ENCODE measurements around the gene DPCD. TPM values are rescaled to one million over a fixed set of nuclear protein-coding genes. Genes with fewer than 3 reads are reported as not detected.

DPCD gene
- total RNA-seq, 1 donor from 2014 or later: 1.3 TPM

GRCh38 chr10:101565370-101565900, 22.7 kb upstream of the DPCD start:
- Histone ChIP-seq H3K27ac (no peak overlapping the region), H3K4me3 (no peak overlapping the region), H3K27me3 (peaks cover 12% of the 10 kb centered on the region), H3K9me3 (no peaks in the 10 kb centered on the region), H3K4me1 (peaks cover 0 to 16% of the 10 kb centered on the region in 2 donors), H3K36me3 (no peaks in the 10 kb centered on the region)
- TF ChIP-seq CTCF (IDR thresholded peaks at IDR 0.05): no peak
- peak in 1 of 2 donors; percentile 16 for DNase-seq (ENCODE audit: low spot score in 2 of 2)
- intact Hi-C loops (cut with DNase I): loop anchor here (10.0 kb wide), 1 partner anchor 291 kb away; no protein-coding TSS in a partner anchor

- no peak for DNase-seq (ENCODE audit: low spot score in 2 of 2)
- H3K36me3 ChIP-seq: no peaks in the 10 kb centered on the region
- intact Hi-C loops (cut with DNase I): loop anchor here (10.0 kb wide), 1 partner anchor 291 kb away; no protein-coding TSS in a partner anchor
- peaks cover 0 to 17% of the 10 kb centered on the region in 2 donors for H3K4me1 ChIP-seq
- TF ChIP-seq CTCF (IDR thresholded peaks at IDR 0.05): no peak
- H3K4me3 ChIP-seq: no peak overlapping the region
- no peaks in the 10 kb centered on the region for H3K9me3 ChIP-seq
- H3K27me3 ChIP-seq: peaks cover 12% of the 10 kb centered on the region
- no peak overlapping the region for H3K27ac ChIP-seq
These were observed 22.2 kb upstream of the DPCD start for GRCh38 chr10:101565936-101566332.

GRCh38 chr10:101566333-101567164, 21.6 kb upstream of the DPCD start:
- no peak overlapping the region for H3K27ac ChIP-seq
- H3K4me3 ChIP-seq: peak overlapping the region in 1 of 2 donors; percentile 49
- peak in 1 of 2 donors; percentile 60 for DNase-seq (ENCODE audit: low spot score in 2 of 2)
- no peaks in the 10 kb centered on the region for H3K36me3 ChIP-seq
- H3K4me1 ChIP-seq: peaks cover 0 to 17% of the 10 kb centered on the region in 2 donors
- no peaks in the 10 kb centered on the region for H3K9me3 ChIP-seq
- no peak for TF ChIP-seq CTCF (IDR thresholded peaks at IDR 0.05)
- intact Hi-C loops (cut with DNase I): loop anchor here (10.0 kb wide), 1 partner anchor 292 kb away; no protein-coding TSS in a partner anchor
- peaks cover 12% of the 10 kb centered on the region for H3K27me3 ChIP-seq

GRCh38 chr10:101567165-101568006, 20.7 kb upstream of the DPCD start:
- peaks cover 12% of the 10 kb centered on the region for H3K27me3 ChIP-seq
- intact Hi-C loops (cut with DNase I): loop anchor here (10.0 kb wide), 1 partner anchor 293 kb away; no protein-coding TSS in a partner anchor

More at GRCh38 chr10:101567165-101568006, 20.7 kb upstream of the DPCD start:
- H3K27ac ChIP-seq: no peak overlapping the region
- H3K4me1 ChIP-seq: peaks cover 0 to 17% of the 10 kb centered on the region in 2 donors
- no peak overlapping the region for H3K4me3 ChIP-seq
- DNase-seq (ENCODE audit: low spot score in 2 of 2): no peak
- no peaks in the 10 kb centered on the region for H3K36me3 ChIP-seq
- H3K9me3 ChIP-seq: no peaks in the 10 kb centered on the region
- no peak for TF ChIP-seq CTCF (IDR thresholded peaks at IDR 0.05)
